ENCODE results near the gene PLOD1. TPM values are rescaled to one million over a fixed set of nuclear protein-coding genes. Genes with fewer than 3 reads are reported as not detected.
"Not testable (repeated sequence)": the region's sequence is repeated elsewhere in the genome, so short reads cannot be mapped to it uniquely, and the experiment has no call there.

The PLOD1 gene
- polyA plus RNA-seq, 3 donors = 102 to 103 (median 102) TPM

GRCh38 chr1:12001249-12001917 is 66.9 kb downstream of the PLOD1 start:
- no peak for DNase-seq (ENCODE audit: low read depth in 3 of 3, low spot score in 2 of 3)

GRCh38 chr1:12001996-12002493 is 67.5 kb downstream of the PLOD1 start:
- DNase-seq (ENCODE audit: low read depth in 3 of 3, low spot score in 2 of 3) = no peak

- no peak for DNase-seq (ENCODE audit: low read depth in 3 of 3, low spot score in 2 of 3)
Measured at GRCh38 chr1:12003762-12004161, 69.2 kb downstream of the PLOD1 start.

- no peak for DNase-seq (ENCODE audit: low read depth in 3 of 3, low spot score in 2 of 3)
Measured at GRCh38 chr1:12005488-12006166, 71.1 kb downstream of the PLOD1 start.

- DNase-seq (ENCODE audit: low read depth in 3 of 3, low spot score in 2 of 3) = no peak
Measured at GRCh38 chr1:12006167-12006921, 71.8 kb downstream of the PLOD1 start.

- DNase-seq (ENCODE audit: low read depth in 3 of 3, low spot score in 2 of 3) = no peak
Measured at GRCh38 chr1:12007204-12007603, 72.7 kb downstream of the PLOD1 start.

- not testable (repeated sequence) for DNase-seq (ENCODE audit: low read depth in 3 of 3, low spot score in 2 of 3)
Measured at GRCh38 chr1:12008355-12008754, 73.8 kb downstream of the PLOD1 start.

GRCh38 chr1:12009318-12009947 is 74.9 kb downstream of the PLOD1 start:
- DNase-seq (ENCODE audit: low read depth in 3 of 3, low spot score in 2 of 3) = no peak

GRCh38 chr1:12010746-12011570 is 76.4 kb downstream of the PLOD1 start:
- no peak for DNase-seq (ENCODE audit: low read depth in 3 of 3, low spot score in 2 of 3)

- DNase-seq (ENCODE audit: low read depth in 3 of 3, low spot score in 2 of 3) = no peak
Measured at GRCh38 chr1:12011998-12012397, 77.5 kb downstream of the PLOD1 start.

- no peak for DNase-seq (ENCODE audit: low read depth in 3 of 3, low spot score in 2 of 3)
Measured at GRCh38 chr1:12012560-12013316, 78.2 kb downstream of the PLOD1 start.

GRCh38 chr1:12014141-12014991 is 79.8 kb downstream of the PLOD1 start:
- DNase-seq (ENCODE audit: low read depth in 3 of 3, low spot score in 2 of 3) = no peak

- DNase-seq (ENCODE audit: low read depth in 3 of 3, low spot score in 2 of 3) = no peak
Measured at GRCh38 chr1:12015001-12015491, 80.5 kb downstream of the PLOD1 start.

- no peak for DNase-seq (ENCODE audit: low read depth in 3 of 3, low spot score in 2 of 3)
Measured at GRCh38 chr1:12015499-12015898, 81.0 kb downstream of the PLOD1 start.

GRCh38 chr1:12016182-12016581 is 81.7 kb downstream of the PLOD1 start:
- DNase-seq (ENCODE audit: low read depth in 3 of 3, low spot score in 2 of 3) = no peak

- no peak for DNase-seq (ENCODE audit: low read depth in 3 of 3, low spot score in 2 of 3)
Measured at GRCh38 chr1:12019858-12020509, 85.5 kb downstream of the PLOD1 start.

GRCh38 chr1:12021616-12022015 is 87.1 kb downstream of the PLOD1 start:
- DNase-seq (ENCODE audit: low read depth in 3 of 3, low spot score in 2 of 3) = no peak

- no peak for DNase-seq (ENCODE audit: low read depth in 3 of 3, low spot score in 2 of 3)
Measured at GRCh38 chr1:12022036-12022435, 87.5 kb downstream of the PLOD1 start.

Measured in right renal cortex interstitium (tissue), 3 donors.